GM12878 (cell line): ENCODE measurements around the gene TXNL1. TPM values are rescaled to one million over a fixed set of nuclear protein-coding genes. Genes with fewer than 3 reads are reported as not detected.

ENCODE experiments used
- ATF3 ChIP-seq: IDR thresholded peaks from 2 replicates; pipeline ENCODE4 v1.6.1; 2011; ENCODE audit warnings: low read depth, mild to moderate bottlenecking, low read length, moderate library complexity, borderline replicate concordance; ENCODE audit errors: extremely low read depth
- BHLHE40 ChIP-seq, 2 experiments: fragments of 450-650 bp in 1 of 2; IDR thresholded peaks; 2 replicates each; pipeline ENCODE4 v1.6.1; 2011 to 2017; ENCODE audit warnings: low read depth in 2 of 2, borderline replicate concordance in 1 of 2, improper control_type of control experiment in 1 of 2, low read length in 1 of 2, mild to moderate bottlenecking in 1 of 2
- CBFB ChIP-seq: IDR thresholded peaks from 2 replicates; pipeline ENCODE4 v1.6.1; 2016; ENCODE audit warnings: antibody characterized with exemption, low read depth
- FOS ChIP-seq: IDR thresholded peaks from 3 replicates; pipeline ENCODE4 v1.6.1; 2011; ENCODE audit warnings: borderline replicate concordance; ENCODE audit not compliant: insufficient read length; ENCODE audit errors: extremely low read depth
- GABPA ChIP-seq: IDR thresholded peaks from 2 replicates; pipeline ENCODE4 v1.6.1; 2014; ENCODE audit warnings: antibody characterized with exemption, low read depth, mild to moderate bottlenecking, inconsistent platforms
- IRF3 ChIP-seq: fragments of 450-650 bp; IDR thresholded peaks from 2 replicates; pipeline ENCODE4 v1.6.1; 2014; ENCODE audit warnings: mild to moderate bottlenecking
- JUND ChIP-seq: IDR thresholded peaks from 2 replicates; pipeline ENCODE4 v1.6.1; 2012; ENCODE audit warnings: low read depth, mild to moderate bottlenecking, low read length, improper control_type of control experiment, moderate library complexity
- KLF5 ChIP-seq: fragments of 450-650 bp; IDR thresholded peaks from 2 replicates; pipeline ENCODE4 v1.6.1; 2014; ENCODE audit warnings: mild to moderate bottlenecking; ENCODE audit not compliant: partially characterized antibody
- MAX ChIP-seq: IDR thresholded peaks from 2 replicates; pipeline ENCODE4 v1.6.1; 2012; ENCODE audit warnings: low read depth, low read length, improper control_type of control experiment
- MEF2B ChIP-seq: fragments of 450-650 bp; IDR thresholded peaks from 2 replicates; pipeline ENCODE4 v1.6.1; 2018; ENCODE audit warnings: mild to moderate bottlenecking, moderate library complexity; ENCODE audit not compliant: partially characterized antibody, poor library complexity, severe bottlenecking
- NFIC ChIP-seq: IDR thresholded peaks from 2 replicates; pipeline ENCODE4 v1.6.1; 2012; ENCODE audit warnings: low read depth, mild to moderate bottlenecking, inconsistent platforms, low read length, moderate library complexity
- PAX5 ChIP-seq: IDR thresholded peaks from 2 replicates; pipeline ENCODE4 v1.6.1; 2011; ENCODE audit warnings: low read depth, low read length, borderline replicate concordance
- PKNOX1 ChIP-seq: fragments of 450-650 bp; IDR thresholded peaks from 2 replicates; pipeline ENCODE4 v1.6.1; 2016; ENCODE audit warnings: mild to moderate bottlenecking
- POLR2AphosphoS5 ChIP-seq: IDR thresholded peaks from 2 replicates; pipeline ENCODE4 v1.6.1; 2011; ENCODE audit warnings: mild to moderate bottlenecking, low read length, inconsistent platforms
- PRDM15 ChIP-seq: fragments of 450-650 bp; formaldehyde crosslinking; IDR thresholded peaks from 2 replicates; pipeline ENCODE4 v1.4.0; 2020; ENCODE audit warnings: mild to moderate bottlenecking, moderate library complexity
- RB1 ChIP-seq: fragments of 450-650 bp; formaldehyde crosslinking; IDR thresholded peaks from 2 replicates; pipeline ENCODE4 v1.6.1; 2017; ENCODE audit warnings: mild to moderate bottlenecking, borderline replicate concordance
- SMAD1 ChIP-seq: fragments of 450-650 bp; IDR thresholded peaks from 2 replicates; pipeline ENCODE4 v1.6.1; 2018; ENCODE audit warnings: mild to moderate bottlenecking, low read depth; ENCODE audit not compliant: partially characterized antibody
- SMC3 ChIP-seq: IDR thresholded peaks from 2 replicates; pipeline ENCODE4 v1.6.1; 2011; ENCODE audit warnings: low read length, improper control_type of control experiment, borderline replicate concordance
- SUPT20H ChIP-seq: IDR thresholded peaks from 2 replicates; pipeline ENCODE4 v1.6.1; 2011; ENCODE audit warnings: low read depth, mild to moderate bottlenecking, low read length, moderate library complexity, borderline replicate concordance; ENCODE audit not compliant: control insufficient read depth
- TCF3 ChIP-seq: IDR thresholded peaks from 2 replicates; pipeline ENCODE4 v1.6.1; 2012; ENCODE audit warnings: low read depth, mild to moderate bottlenecking, low read length, borderline replicate concordance; ENCODE audit not compliant: insufficient read depth
- ZNF217 ChIP-seq: fragments of 450-650 bp; IDR thresholded peaks from 2 replicates; pipeline ENCODE4 v1.6.1; 2017; ENCODE audit warnings: antibody characterized with exemption, mild to moderate bottlenecking
- ZNF24 ChIP-seq: fragments of 450-650 bp; IDR thresholded peaks from 2 replicates; pipeline ENCODE4 v1.6.1; 2017; ENCODE audit warnings: antibody characterized with exemption, mild to moderate bottlenecking
- polyA plus RNA-seq, 11 experiments: library from polyadenylated mRNA; depleted of rRNA in 4 of 11; unstranded in 6 of 11; stranded (reverse) in 5 of 11; fragments of >200 nt; fragmentation: Nextera tagmentation in 4 of 11; fragmentation: Illumina TruSeq in 1 of 11; extraction: Ambion mirVana in 4 of 11; extraction: Trizol in 1 of 11; gene quantifications; 1 replicate in 1 of 11; 2 replicates in 10 of 11; pipeline versions ENCODE4 v1.2.1 to v1.2.3, GENCODE V29; 2011 to 2016; ENCODE audit warnings: inconsistent platforms in 2 of 11, missing spikeins in 2 of 11, low read depth in 1 of 11
- total RNA-seq, 4 experiments: library from RNA; depleted of rRNA in 3 of 4; stranded (reverse); fragments of >200 nt in 3 of 4; fragmentation: Illumina TruSeq in 1 of 4; extraction: Trizol in 1 of 4; gene quantifications; 2 replicates each; pipeline versions ENCODE4 v1.2.1 to v1.2.3, GENCODE V29; 2013 to 2021

The TXNL1 gene
- total and polyA plus RNA-seq, 10 of the 15 experiments (the other 5 are each of a cell fraction or from before 2014, with no cell fraction given) = 30.9 to 124 (median 71.2) TPM

- TF ChIP-seq ZNF24 = no peak
- peak; percentile 79 for TF ChIP-seq JUND
- no peak for TF ChIP-seq SMC3
- no peak for TF ChIP-seq SUPT20H
- TF ChIP-seq NFIC = no peak
- no peak for TF ChIP-seq RB1
- peak; percentile 33; the same call in 1 of the 2 replicates for TF ChIP-seq PAX5
- no peak for TF ChIP-seq SMAD1
- TF ChIP-seq PKNOX1 = 0 out of 2 replicates have a peak, but pooled peaks have one; percentile 10
- TF ChIP-seq CBFB = 0 out of 2 replicates have a peak, but pooled peaks have one; percentile 41
- 0 out of 2 replicates have a peak, but pooled peaks have one; percentile 8 for TF ChIP-seq IRF3
- peak; percentile 93 for TF ChIP-seq POLR2AphosphoS5
- TF ChIP-seq KLF5 = peak; percentile 25
- TF ChIP-seq BHLHE40 (IDR thresholded peaks at IDR 0.05; ENCODE audit: borderline replicate concordance in 1 of 2, low read depth in 2 of 2, low read length in 1 of 2) = peak; percentile 93 to 99
- TF ChIP-seq ZNF217 = no peak
- TF ChIP-seq PRDM15 (CRISPR knock-in tag) = peak; percentile 77; the same call in 1 of the 2 replicates
- peak; percentile 78 for TF ChIP-seq GABPA
- peak; percentile 93 for TF ChIP-seq MAX
- TF ChIP-seq TCF3 = 0 out of 2 replicates have a peak, but pooled peaks have one; percentile 6
- no peak for TF ChIP-seq MEF2B
- TF ChIP-seq FOS = no peak
- peak; percentile 86; the same call in 1 of the 2 replicates for TF ChIP-seq ATF3
These were observed at the start of gene TXNL1 (continued) for GRCh38 chr18:56638232-56639103.
